ENCODE results near the gene CIPC. TPM values are rescaled to one million over a fixed set of nuclear protein-coding genes. Genes with fewer than 3 reads are reported as not detected.

Gene CIPC
- total and polyA plus RNA-seq, 2 donors (not counting 1 experiment from before 2014, with no cell fraction given), result 13.3 to 47.0 TPM

- no peaks in the 10 kb centered on the region for H3K9me3 ChIP-seq (ENCODE audit: control extremely low read depth in 1 of 3, control insufficient read depth in 2 of 3, insufficient read depth in 1 of 3, low read length in 2 of 3)
- intact Hi-C loops (cut with micrococcal nuclease), result no loop called here
- H3K27ac ChIP-seq (ENCODE audit: low read length in 2 of 2), result no peak overlapping the region
- DNase-seq, result no peak
- Mint-ChIP-seq H3K27ac (no peak overlapping the region), H3K4me3 (no peak overlapping the region), H3K27me3 (no peaks in the 10 kb centered on the region), H3K9me3 (ENCODE audit: insufficient read depth) (no peaks in the 10 kb centered on the region), H3K4me1 (peaks cover 21% of the 10 kb centered on the region)
- no peaks in the 10 kb centered on the region for H3K79me2 ChIP-seq (ENCODE audit: control insufficient read depth, insufficient read depth, low read length)
- ChIA-PET POLR2A (no interaction called here), CTCF (interaction anchor here (0.7 to 17.0 kb wide), 5 partner anchors 8 to 189 kb away, joined by 4 to 489 read pairs (median 25); no protein-coding TSS in a partner anchor)
- TF ChIP-seq EZH2 (IDR thresholded peaks at IDR 0.05; ENCODE audit: borderline replicate concordance, insufficient read depth, low read depth, low read length, poor library complexity, severe bottlenecking) (no peak), CTCF (IDR thresholded peaks at IDR 0.05) (no peak)
- H2AFZ ChIP-seq (ENCODE audit: insufficient read depth, low read depth, low read length, poor library complexity, severe bottlenecking), result no peak overlapping the region
- no peak for ATAC-seq (ENCODE audit: low read depth)
- no peaks in the 10 kb centered on the region for H3K36me3 ChIP-seq (replicated peaks in 1 of 2; ENCODE audit: control extremely low read depth in 1 of 2, control insufficient read depth in 1 of 2, extremely low read depth in 1 of 2, insufficient read depth in 2 of 2, low read length in 1 of 2)
- peaks cover 19 to 24% of the 10 kb centered on the region in 2 donors for H3K4me1 ChIP-seq (ENCODE audit: control insufficient read depth in 2 of 2, insufficient read depth in 2 of 2, low read length in 2 of 2)
- H4K20me1 ChIP-seq (ENCODE audit: control insufficient read depth, insufficient read depth, low read length, poor library complexity, severe bottlenecking), result no peaks in the 10 kb centered on the region
- H3K27me3 ChIP-seq (replicated peaks in 1 of 4; ENCODE audit: control extremely low read depth in 1 of 4, control insufficient read depth in 3 of 4, insufficient read depth in 4 of 4, low read length in 3 of 4), result no peaks in the 10 kb centered on the region
- WGBS (ENCODE audit: insufficient coverage), result 95% methylated on average over 10 of the region's 12 CpGs
- no peak overlapping the region for H3K4me2 ChIP-seq (replicated peaks; ENCODE audit: low read depth, low read length, poor library complexity, severe bottlenecking)
- H3K9ac ChIP-seq (ENCODE audit: low read length), result no peak overlapping the region
- H3K4me3 ChIP-seq (ENCODE audit: control extremely low read depth in 1 of 5, extremely low read depth in 1 of 5, insufficient read depth in 1 of 5, low read depth in 2 of 5, low read length in 4 of 5), result no peak overlapping the region
Observed at GRCh38 chr14:77061630-77062257, 36.3 kb upstream of the CIPC start.

DNA sequence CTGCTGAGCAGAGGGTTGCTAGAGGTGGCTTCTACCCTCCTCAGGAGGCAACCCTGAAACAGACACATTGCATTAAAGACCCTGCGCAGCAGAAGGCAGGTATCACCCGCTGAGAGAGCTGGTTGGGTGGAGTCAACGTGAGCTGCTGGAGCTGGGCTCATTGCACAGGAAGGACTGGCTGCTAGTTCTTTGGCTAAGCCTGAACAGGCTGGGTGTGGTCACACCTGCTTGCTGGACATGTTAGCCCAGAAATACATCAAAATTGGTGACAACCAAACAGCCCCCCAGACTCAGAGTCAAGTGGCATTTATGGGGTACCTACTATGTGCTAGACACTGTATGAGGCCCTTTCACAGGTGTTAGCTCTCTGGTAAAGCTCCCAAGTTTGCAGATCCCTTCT lies 35.8 kb upstream of the CIPC start:
- CTCF ChIA-PET, result interaction anchor here (0.7 to 17.0 kb wide), 6 partner anchors 9 to 189 kb away, joined by 3 to 489 read pairs (median 14); no protein-coding TSS in a partner anchor
- no peak overlapping the region for H2AFZ ChIP-seq (ENCODE audit: insufficient read depth, low read depth, low read length, poor library complexity, severe bottlenecking)

More for the DNA sequence above, 35.8 kb upstream of the CIPC start:
- Histone ChIP-seq H3K9ac (ENCODE audit: low read length) (no peak overlapping the region), H4K20me1 (ENCODE audit: control insufficient read depth, insufficient read depth, low read length, poor library complexity, severe bottlenecking) (no peaks in the 10 kb centered on the region), H3K4me2 (replicated peaks; ENCODE audit: low read depth, low read length, poor library complexity, severe bottlenecking) (no peak overlapping the region), H3K4me3 (ENCODE audit: control extremely low read depth in 1 of 5, extremely low read depth in 1 of 5, insufficient read depth in 1 of 5, low read depth in 2 of 5, low read length in 4 of 5) (no peak overlapping the region), H3K4me1 (ENCODE audit: control insufficient read depth in 2 of 2, insufficient read depth in 2 of 2, low read length in 2 of 2) (peaks cover 19 to 25% of the 10 kb centered on the region in 2 donors), H3K36me3 (replicated peaks in 1 of 2; ENCODE audit: control extremely low read depth in 1 of 2, control insufficient read depth in 1 of 2, extremely low read depth in 1 of 2, insufficient read depth in 2 of 2, low read length in 1 of 2) (no peaks in the 10 kb centered on the region), H3K79me2 (ENCODE audit: control insufficient read depth, insufficient read depth, low read length) (no peaks in the 10 kb centered on the region), H3K27me3 (replicated peaks in 1 of 4; ENCODE audit: control extremely low read depth in 1 of 4, control insufficient read depth in 3 of 4, insufficient read depth in 4 of 4, low read length in 3 of 4) (no peaks in the 10 kb centered on the region), H3K27ac (ENCODE audit: low read length in 2 of 2) (no peak overlapping the region), H3K9me3 (ENCODE audit: control extremely low read depth in 1 of 3, control insufficient read depth in 2 of 3, insufficient read depth in 1 of 3, low read length in 2 of 3) (no peaks in the 10 kb centered on the region)
- no peak overlapping the region for H3K27ac Mint-ChIP-seq
- POLR2A ChIA-PET, result no interaction called here
- no peak for TF ChIP-seq EZH2 (IDR thresholded peaks at IDR 0.05; ENCODE audit: borderline replicate concordance, insufficient read depth, low read depth, low read length, poor library complexity, severe bottlenecking)
- no peak for TF ChIP-seq CTCF (IDR thresholded peaks at IDR 0.05)
- H3K27me3 Mint-ChIP-seq, result no peaks in the 10 kb centered on the region
- intact Hi-C loops (cut with micrococcal nuclease), result no loop called here
- no peaks in the 10 kb centered on the region for H3K9me3 Mint-ChIP-seq (ENCODE audit: insufficient read depth)
- no peak overlapping the region for H3K4me3 Mint-ChIP-seq
- DNase-seq (no peak), ATAC-seq (ENCODE audit: low read depth) (no peak)
- 93% methylated on average over 3 of the region's 3 CpGs for WGBS (ENCODE audit: insufficient coverage)
- peaks cover 21% of the 10 kb centered on the region for H3K4me1 Mint-ChIP-seq

Data from B cell (primary cell).